GM03348 (cell line): ENCODE data around the gene CACNA2D3.
"Not testable (repeated sequence)": the region's sequence is repeated elsewhere in the genome, so short reads cannot be mapped to it uniquely, and the experiment has no call there.

Experiments
- DNase-seq: peaks from one replicate; pipeline ENCODE4 v3.0.0; 2012; ENCODE audit warnings: low spot score

The CACNA2D3 gene

GRCh38 chr3:54122324-54123002, at the start of gene CACNA2D3:
TSS of gene CACNA2D3 (plus strand) at chr3:54122552.
- peak; percentile 57 for DNase-seq

DNA sequence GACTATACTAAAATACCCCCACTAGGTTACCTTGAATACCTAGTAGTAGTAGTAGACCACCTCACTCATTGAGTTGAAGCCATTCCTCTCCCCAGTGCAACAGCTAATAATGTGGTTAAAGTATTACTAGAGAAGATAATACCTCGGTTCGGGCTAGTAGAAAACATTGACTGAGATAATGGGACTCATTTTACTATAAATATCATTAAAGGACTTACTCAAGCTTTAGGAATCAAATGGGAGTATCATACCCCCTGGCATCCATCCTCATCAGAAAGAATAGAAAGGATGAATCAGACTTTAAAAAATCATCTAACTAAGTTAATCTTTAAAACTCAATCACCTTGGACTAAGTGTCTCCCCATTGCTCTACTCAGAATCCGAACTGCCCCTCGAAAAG, 49.0 kb upstream of the CACNA2D3 start:
- DNase-seq: no peak

DNA sequence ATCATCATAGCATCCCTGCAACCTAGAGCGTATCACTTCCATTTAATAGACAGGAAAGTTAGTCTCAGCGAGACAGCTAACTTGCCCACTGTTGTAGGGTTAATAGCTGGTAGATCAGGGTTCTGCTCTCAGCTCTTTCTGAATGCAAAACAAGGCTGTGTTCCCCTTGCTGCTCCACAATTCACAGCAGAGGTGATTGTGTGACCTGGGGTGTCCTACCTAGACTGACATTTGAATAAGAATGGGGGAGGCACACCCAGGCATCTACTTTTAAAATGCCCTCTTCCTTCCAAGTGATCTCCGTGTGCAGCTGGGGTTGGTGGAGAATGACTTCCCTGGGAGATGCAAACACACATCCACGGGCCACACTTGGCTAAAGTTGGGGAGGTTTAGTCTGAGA, 43.0 kb upstream of the CACNA2D3 start:
- DNase-seq: no peak

DNA sequence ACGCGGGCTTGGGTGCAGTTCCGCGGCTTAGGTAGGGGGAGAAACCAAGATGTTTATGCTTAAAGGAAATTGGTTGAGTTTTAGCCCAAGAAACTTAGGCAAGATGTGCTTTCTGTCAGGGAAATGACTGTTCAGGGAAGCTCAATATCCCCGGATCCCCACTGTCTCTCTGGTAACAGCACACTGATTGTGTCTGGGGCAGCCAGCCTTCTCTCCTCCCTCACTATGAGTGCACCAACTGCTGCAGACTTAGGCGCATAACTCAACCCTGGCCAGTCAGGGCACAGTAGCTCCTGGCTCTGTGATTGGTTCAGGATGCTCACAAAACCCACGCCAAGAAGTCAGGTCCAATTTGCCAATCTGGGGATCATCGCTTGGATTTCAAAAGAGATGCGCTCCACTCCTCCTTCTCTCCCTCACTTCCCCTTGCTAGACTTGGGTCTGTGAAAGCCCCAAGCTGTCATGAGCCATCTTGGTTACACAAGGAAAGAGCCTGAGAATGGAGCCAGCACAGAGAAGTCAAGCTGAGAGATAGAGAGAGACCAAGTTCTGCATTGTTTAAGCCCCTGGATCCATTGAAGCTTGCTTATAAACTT, 42.5 kb upstream of the CACNA2D3 start:
- DNase-seq: no peak

GRCh38 chr3:54083921-54084320, 38.4 kb upstream of the CACNA2D3 start:
- DNase-seq: no peak

DNA sequence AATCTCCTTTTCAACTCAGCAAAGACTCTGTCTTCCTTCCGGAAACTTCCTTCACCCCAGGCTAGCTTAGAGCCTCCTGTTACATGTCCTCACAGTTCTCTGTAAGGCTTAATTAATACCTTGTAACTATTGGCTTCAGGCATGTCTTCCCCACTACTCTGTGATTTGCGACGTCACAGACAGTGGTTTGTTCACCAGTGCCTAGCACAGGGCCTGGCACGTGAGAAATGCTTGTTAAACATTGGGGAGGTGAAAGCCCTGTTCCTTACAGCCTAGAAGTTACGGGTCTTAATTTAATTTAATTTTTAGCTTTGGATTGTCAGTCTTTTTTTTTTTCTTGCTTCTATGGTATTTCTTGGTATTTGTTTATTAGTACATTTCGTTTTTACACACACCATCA, 36.4 kb upstream of the CACNA2D3 start:
- DNase-seq: no peak

DNA sequence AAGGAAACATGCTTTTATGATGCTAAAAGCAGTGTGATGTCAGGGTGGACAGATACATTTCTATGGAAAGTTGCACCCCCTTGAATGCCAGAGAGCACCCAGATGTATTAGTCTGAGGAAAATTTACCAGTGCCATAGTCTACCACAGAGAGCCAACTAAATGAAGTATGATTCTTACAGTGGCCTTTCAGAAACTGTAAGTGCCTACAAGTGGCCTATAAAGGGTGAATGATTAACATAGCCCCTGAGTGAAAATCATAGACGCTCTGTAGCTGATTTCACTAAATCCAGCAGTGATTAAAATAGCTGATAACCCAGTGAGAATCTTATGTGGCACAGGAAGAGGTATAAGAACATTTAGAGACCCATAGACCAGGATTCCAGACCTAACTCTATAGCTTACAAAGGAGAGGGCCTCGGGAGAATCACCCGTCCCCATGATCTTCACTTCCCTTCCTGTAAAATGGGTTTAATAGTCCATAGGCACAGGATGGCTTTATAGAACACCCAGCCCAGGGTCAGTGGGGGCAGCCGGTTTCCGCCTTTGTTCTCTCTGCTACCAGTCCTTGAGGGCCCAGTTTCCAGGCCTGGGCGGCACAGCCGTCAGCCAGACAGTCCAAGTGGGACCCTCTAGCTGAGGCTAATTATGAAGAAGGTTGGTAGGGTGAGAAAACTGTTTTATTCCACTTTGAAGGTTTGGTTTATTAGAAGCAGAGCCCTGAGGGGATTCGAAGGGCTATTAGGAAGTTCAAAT, 35.5 kb upstream of the CACNA2D3 start:
- no peak for DNase-seq

GRCh38 chr3:54087581-54088410, 34.6 kb upstream of the CACNA2D3 start:
- peak; percentile 16 for DNase-seq

DNA sequence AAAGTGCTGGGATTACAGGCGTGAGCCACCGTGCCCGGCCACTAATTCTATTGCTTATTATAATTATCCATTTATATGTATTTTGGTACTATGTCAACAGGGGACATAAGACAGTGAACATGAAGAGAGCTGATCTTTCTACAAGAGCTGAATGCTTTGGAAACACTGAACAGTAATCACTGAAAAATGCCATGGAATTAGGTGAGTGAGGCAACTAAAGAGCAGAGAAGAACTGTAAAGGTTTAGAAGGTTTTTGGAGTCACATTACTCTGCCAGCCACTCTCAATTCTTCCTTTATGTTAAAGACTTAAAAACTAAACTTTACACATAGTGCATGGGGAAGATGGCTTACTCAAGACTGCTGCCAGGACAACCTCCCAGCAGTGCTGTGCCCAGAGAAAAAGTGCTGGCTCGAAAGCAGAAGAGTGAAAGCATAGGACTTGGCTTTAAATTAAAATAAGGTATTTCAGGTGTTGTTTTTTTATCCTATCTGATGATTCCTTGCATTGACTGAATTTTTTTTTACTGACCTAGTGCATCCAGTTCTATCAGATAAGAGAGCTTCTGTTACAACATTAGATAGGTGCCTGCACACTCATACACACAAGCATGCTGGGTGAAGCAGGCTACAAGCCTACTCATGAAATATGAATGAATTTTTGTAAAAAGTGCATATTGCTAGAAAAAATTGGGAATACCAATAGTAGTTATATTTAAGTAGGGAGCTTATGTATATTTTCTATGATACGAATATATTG, 28.7 kb upstream of the CACNA2D3 start:
- no peak for DNase-seq

DNA sequence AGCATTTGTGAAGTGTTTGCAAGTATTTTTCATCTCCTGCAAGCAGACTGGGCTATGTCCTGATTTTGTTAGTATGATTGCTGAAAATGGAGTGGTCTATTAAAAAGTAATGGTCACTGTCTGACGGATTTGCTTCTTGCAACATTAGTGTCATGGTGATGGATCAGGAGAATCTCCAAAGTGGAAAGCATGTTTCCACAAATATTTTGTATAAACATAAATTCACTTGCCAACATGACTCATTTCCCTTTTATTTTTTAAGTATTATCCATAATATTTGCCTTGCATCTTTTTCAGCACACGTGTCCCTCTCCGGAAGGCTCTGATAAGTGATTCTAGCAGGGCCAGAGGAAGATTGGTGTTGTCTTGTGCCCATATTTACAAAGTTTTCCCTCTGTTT, 27.4 kb upstream of the CACNA2D3 start:
- DNase-seq: no peak

DNA sequence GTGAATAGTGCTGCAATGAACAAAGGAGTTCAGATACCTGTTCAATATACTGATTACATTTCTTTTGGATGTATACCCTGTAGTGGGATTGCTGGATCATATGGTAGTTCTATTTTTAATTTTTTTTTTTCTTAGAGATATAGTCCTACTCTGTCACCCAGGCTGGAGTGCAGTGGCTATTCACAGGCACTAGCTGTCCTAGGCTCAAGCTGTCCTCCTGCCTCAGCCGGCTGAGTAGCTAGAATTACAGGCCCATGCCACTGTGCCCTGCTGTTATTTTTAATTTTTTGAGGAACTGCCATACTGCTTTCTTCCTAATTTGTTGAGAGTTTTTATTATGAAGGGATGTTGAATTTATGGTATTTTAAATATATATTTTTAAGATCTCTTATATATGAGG, 23.0 kb upstream of the CACNA2D3 start:
- DNase-seq: no peak

GRCh38 chr3:54104084-54104483, 18.3 kb upstream of the CACNA2D3 start:
- no peak for DNase-seq

DNA sequence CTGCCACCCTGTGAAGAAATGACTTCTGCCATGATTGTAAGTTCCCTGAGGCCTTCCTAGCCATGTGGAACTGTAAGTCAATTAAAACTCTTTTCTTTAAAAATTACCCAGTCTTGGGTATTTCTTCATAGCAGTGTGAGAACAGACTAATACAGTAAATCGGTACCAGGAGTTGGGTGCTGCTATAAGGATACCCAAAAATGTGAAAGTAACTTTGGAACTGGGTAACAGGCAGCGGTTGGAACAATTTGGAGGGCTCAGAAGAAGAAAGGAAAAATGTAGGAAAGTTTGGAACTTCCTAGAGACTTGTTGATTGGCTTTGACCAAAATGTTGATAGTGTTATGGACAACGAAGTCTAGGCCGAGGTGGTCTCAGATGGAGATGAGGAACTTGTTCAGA, 6.2 kb upstream of the CACNA2D3 start:
- not testable (repeated sequence) for DNase-seq

- DNase-seq: peak; percentile 15
These were observed 1.5 kb upstream of the CACNA2D3 start for GRCh38 chr3:54120657-54121413.

DNA sequence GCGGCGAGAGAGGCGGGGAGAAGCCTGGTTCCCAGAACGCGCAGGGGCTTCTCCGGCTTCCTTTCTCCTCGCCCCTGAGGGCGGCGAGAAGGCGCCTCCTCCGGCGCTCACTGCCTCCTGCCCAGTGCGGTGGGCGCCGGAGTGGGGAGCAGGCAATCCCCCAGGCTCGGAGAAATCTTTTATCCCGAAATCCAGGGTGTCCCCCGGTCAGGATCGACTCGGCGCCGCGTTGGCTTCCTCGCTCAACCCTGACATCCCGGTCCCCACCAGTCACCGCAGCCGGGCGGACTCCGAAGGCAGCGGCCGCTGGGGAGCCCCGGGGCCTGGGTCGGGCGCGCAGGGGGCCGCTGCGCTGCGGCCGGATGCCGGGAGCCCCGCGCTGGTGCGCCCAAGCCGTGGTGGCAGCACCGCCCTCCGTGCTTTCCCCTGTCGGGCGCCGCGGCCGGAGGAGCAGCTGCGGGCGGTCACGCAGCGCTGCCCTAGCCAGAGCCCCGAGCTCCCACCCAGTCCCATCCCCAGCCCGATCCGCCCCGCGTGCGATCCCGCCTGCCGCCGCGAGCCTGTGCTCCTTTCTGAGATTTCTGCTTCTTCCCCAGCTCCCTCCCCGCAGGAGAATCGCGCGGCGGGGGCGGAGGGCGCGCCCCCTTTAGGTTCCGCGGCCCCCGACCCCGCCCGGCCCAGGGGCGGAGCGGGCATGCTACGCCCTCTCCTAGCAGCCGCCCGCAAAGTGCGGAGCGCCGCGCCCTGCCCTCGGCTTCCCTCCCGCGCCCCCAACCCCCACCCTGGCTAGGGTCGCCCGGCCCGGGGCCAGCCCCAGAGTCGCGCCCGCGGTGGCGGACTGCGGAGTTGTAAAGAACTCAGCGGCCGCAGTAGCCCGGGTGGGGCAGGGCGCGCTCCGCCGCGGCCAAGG, 683 bp upstream of the CACNA2D3 start:
- peak; percentile 25 for DNase-seq

- no peak for DNase-seq
These were observed 837 bp downstream of the CACNA2D3 start for GRCh38 chr3:54123003-54123775.

- DNase-seq: no peak
These were observed 1.4 kb downstream of the CACNA2D3 start for GRCh38 chr3:54123776-54124196.

GRCh38 chr3:54125300-54125699, 2.9 kb downstream of the CACNA2D3 start:
- no peak for DNase-seq

DNA sequence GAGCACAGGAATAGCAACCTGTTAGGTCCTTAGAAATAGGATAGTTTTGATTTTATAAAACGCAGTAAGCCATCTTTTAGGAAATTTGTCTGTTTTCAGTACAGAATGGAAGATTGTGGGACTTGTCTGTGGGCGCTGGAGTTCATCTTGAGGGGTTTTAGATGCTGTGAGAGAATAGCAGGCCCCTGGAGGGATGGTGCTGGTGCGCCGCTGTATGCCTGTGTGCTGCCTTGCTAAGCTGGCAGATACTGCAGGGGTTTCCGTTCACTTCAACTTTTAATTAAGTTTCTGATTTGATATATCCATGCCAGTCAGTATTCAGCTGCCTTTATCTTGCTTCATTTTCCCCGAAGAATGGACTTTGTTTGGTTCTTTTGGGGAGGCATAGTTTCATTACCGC, 4.2 kb downstream of the CACNA2D3 start:
- DNase-seq: no peak
